WTC11 (cell line): ENCODE data around the gene UBE2E1. TPM values are rescaled to one million over a fixed set of nuclear protein-coding genes. Genes with fewer than 3 reads are reported as not detected.

ENCODE experiments used
- ATAC-seq: fragments of 200-7000 bp; cut with Tn5 transposase; 2 replicates; pipeline ENCODE4 v1.10.0; 2021; ENCODE audit warnings: mild to moderate bottlenecking, moderate library complexity
- CTCF ChIA-PET: fragments of 300-600 bp; sonication (Branson Sonifier 250); formaldehyde crosslinking; loops from one replicate; lab custom pipeline; 2021; ENCODE audit warnings: antibody characterized with exemption; lab: Charles Lee
- POLR2A ChIA-PET: fragments of 350-600 bp; sonication (Branson Sonifier 250); formaldehyde crosslinking; loops from one replicate; lab custom pipeline; 2021; ENCODE audit warnings: antibody characterized with exemption; lab: Charles Lee
- DNase-seq: peaks from one replicate; pipeline ENCODE4 v3.0.0; 2021; ENCODE audit warnings: low spot score
- H3K27ac Mint-ChIP-seq: 2 replicates; pipeline ENCODE4 v1.8.0; 2021; ENCODE audit warnings: mixed read lengths
- H3K27me3 Mint-ChIP-seq: 2 replicates; pipeline ENCODE4 v1.8.0; 2021; ENCODE audit warnings: low read depth, mild to moderate bottlenecking, moderate library complexity, mixed read lengths
- H3K36me3 Mint-ChIP-seq: 2 replicates; pipeline ENCODE4 v1.8.0; 2021; ENCODE audit warnings: mixed read lengths
- H3K4me1 Mint-ChIP-seq: 2 replicates; pipeline ENCODE4 v1.8.0; 2022; ENCODE audit warnings: mixed read lengths
- H3K4me3 Mint-ChIP-seq: 2 replicates; pipeline ENCODE4 v1.8.0; 2021; ENCODE audit warnings: mild to moderate bottlenecking, moderate library complexity, mixed read lengths
- H3K9me3 Mint-ChIP-seq: 2 replicates; pipeline ENCODE4 v1.8.0; 2021; ENCODE audit warnings: mixed read lengths
- CBFB ChIP-seq: sonication (generic); formaldehyde crosslinking; IDR thresholded peaks from 2 replicates; pipeline ENCODE4 v1.8.1; 2022; ENCODE audit warnings: mild to moderate bottlenecking, low read depth, missing genetic modification reagents
- GABPB1 ChIP-seq: sonication (generic); formaldehyde crosslinking; IDR thresholded peaks from 2 replicates; pipeline ENCODE4 v1.8.1; 2023; ENCODE audit warnings: mild to moderate bottlenecking, missing genetic modification reagents
- PRRX2 ChIP-seq: fragments of 250-450 bp; sonication (Bioruptor Pico); IDR thresholded peaks from 2 replicates; pipeline ENCODE4 v1.8.0; 2021; ENCODE audit warnings: mild to moderate bottlenecking
- TP53 ChIP-seq: sonication (generic); formaldehyde crosslinking; IDR thresholded peaks from 2 replicates; pipeline ENCODE4 v1.8.1; 2023; ENCODE audit warnings: mild to moderate bottlenecking, missing genetic modification reagents
- total RNA-seq: library from RNA; stranded (reverse); gene quantifications from 3 replicates; pipeline ENCODE4 v1.2.3, GENCODE V29; 2021
- TF ChIP-seq, protein P1 (sequence below): sonication (generic); formaldehyde crosslinking; IDR thresholded peaks from 2 replicates; pipeline ENCODE4 v1.8.1; 2023; ENCODE audit warnings: mild to moderate bottlenecking, missing genetic modification reagents, borderline replicate concordance
- TF ChIP-seq, protein P2 (sequence below): sonication (generic); formaldehyde crosslinking; IDR thresholded peaks from 2 replicates; pipeline ENCODE4 v1.8.1; 2023; ENCODE audit warnings: mild to moderate bottlenecking, missing genetic modification reagents

UBE2E1 gene
- total RNA-seq, 1 experiment from 2014 or later, result 121 TPM

DNA sequence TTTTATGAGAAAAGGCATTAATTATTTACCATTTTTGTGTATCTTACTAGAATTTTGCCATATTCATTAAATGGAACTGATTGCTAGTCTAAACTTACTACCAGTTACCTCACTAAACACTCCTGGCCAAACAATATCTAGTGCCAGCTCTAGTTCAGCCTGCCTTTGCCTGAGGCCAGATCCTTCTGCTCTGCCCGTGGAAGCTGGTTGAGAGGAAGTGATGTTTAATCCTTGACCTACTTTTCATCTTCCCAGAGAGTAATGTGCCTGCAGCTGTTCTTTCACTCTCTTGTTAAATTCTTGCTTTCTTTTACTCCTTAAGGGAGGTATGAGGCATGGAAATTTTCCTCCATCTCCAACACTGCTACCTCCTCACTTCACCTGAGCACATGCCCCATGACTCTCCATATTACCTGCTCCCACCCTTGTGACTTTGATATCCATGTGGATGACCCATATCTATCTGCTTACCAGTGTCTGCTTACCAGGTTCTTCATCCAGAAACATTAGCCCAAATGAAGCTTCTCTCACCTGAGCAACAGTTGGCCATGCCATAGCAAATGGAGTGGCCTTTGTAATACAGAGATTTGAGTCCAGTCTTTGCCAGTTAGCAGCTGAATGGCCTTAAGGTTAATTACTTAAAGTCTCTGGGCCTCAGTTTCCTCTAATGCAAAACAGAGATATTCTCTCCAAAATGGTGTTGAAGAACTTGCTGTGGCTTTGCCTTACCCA is 53.4 kb downstream of the UBE2E1 start:
- CTCF ChIA-PET, result interaction anchor here (0.6 to 1.5 kb wide), 3 partner anchors 9 to 30 kb away, joined by 3 to 4 read pairs (median 3); no protein-coding TSS in a partner anchor
- Mint-ChIP-seq H3K27ac (no peak overlapping the region), H3K4me3 (no peak overlapping the region), H3K36me3 (peaks cover 6% of the 10 kb centered on the region; the same call in 1 of the 2 replicates), H3K4me1 (peaks cover 43% of the 10 kb centered on the region), H3K9me3 (no peaks in the 10 kb centered on the region), H3K27me3 (no peaks in the 10 kb centered on the region)
- TF ChIP-seq PRRX2, result no peak
- TF ChIP-seq, protein P1, sequence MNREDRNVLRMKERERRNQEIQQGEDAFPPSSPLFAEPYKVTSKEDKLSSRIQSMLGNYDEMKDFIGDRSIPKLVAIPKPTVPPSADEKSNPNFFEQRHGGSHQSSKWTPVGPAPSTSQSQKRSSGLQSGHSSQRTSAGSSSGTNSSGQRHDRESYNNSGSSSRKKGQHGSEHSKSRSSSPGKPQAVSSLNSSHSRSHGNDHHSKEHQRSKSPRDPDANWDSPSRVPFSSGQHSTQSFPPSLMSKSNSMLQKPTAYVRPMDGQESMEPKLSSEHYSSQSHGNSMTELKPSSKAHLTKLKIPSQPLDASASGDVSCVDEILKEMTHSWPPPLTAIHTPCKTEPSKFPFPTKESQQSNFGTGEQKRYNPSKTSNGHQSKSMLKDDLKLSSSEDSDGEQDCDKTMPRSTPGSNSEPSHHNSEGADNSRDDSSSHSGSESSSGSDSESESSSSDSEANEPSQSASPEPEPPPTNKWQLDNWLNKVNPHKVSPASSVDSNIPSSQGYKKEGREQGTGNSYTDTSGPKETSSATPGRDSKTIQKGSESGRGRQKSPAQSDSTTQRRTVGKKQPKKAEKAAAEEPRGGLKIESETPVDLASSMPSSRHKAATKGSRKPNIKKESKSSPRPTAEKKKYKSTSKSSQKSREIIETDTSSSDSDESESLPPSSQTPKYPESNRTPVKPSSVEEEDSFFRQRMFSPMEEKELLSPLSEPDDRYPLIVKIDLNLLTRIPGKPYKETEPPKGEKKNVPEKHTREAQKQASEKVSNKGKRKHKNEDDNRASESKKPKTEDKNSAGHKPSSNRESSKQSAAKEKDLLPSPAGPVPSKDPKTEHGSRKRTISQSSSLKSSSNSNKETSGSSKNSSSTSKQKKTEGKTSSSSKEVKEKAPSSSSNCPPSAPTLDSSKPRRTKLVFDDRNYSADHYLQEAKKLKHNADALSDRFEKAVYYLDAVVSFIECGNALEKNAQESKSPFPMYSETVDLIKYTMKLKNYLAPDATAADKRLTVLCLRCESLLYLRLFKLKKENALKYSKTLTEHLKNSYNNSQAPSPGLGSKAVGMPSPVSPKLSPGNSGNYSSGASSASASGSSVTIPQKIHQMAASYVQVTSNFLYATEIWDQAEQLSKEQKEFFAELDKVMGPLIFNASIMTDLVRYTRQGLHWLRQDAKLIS, result no peak
- POLR2A ChIA-PET, result interaction anchor here (1.7 kb wide), 1 partner anchor 15 kb away, joined by 7 read pairs; no protein-coding TSS in a partner anchor
- no peak for DNase-seq
- ATAC-seq, result no peak

- peaks cover 3% of the 10 kb centered on the region; the same call in 1 of the 2 replicates for H3K36me3 Mint-ChIP-seq
- ChIA-PET CTCF (interaction anchor here (1.4 to 1.5 kb wide), 2 partner anchors 26 to 29 kb away, joined by 3 to 4 read pairs; no protein-coding TSS in a partner anchor), POLR2A (no interaction called here)
- H3K4me3 Mint-ChIP-seq, result no peak overlapping the region
- TF ChIP-seq, protein P2, sequence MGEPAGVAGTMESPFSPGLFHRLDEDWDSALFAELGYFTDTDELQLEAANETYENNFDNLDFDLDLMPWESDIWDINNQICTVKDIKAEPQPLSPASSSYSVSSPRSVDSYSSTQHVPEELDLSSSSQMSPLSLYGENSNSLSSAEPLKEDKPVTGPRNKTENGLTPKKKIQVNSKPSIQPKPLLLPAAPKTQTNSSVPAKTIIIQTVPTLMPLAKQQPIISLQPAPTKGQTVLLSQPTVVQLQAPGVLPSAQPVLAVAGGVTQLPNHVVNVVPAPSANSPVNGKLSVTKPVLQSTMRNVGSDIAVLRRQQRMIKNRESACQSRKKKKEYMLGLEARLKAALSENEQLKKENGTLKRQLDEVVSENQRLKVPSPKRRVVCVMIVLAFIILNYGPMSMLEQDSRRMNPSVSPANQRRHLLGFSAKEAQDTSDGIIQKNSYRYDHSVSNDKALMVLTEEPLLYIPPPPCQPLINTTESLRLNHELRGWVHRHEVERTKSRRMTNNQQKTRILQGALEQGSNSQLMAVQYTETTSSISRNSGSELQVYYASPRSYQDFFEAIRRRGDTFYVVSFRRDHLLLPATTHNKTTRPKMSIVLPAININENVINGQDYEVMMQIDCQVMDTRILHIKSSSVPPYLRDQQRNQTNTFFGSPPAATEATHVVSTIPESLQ, result no peak
- no peaks in the 10 kb centered on the region for H3K27me3 Mint-ChIP-seq
- H3K27ac Mint-ChIP-seq, result peak overlapping the region; percentile 31; the same call in 1 of the 2 replicates
- peaks cover 51% of the 10 kb centered on the region for H3K4me1 Mint-ChIP-seq
- no peaks in the 10 kb centered on the region for H3K9me3 Mint-ChIP-seq
- no peak for DNase-seq
- no peak for ATAC-seq
These were observed 54.2 kb downstream of the UBE2E1 start for GRCh38 chr3:23859839-23860382.

DNA sequence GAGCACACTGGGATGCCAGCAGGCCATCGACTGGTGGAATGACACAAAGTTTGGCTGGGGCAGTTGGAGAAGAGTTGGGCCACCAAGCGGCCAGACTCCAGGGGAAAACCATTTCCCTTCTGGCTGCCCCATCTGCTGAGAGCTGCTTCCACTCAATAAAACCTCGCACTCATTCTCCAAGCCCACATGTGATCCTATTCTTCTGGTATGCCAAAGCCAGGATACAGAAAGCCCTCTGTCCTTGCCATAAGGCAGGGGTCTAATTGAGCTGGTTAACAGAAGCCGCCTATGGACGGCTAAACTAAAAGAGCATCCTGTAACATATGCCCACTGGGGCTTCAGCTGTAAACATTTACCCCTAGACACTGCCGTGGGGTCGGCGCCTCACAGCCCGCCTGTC is 55.9 kb downstream of the UBE2E1 start:
- H3K27me3 Mint-ChIP-seq, result no peaks in the 10 kb centered on the region
- no peak overlapping the region for H3K4me3 Mint-ChIP-seq
- ATAC-seq (no peak), DNase-seq (no peak)
- POLR2A ChIA-PET, result no interaction called here
- no peak for TF ChIP-seq GABPB1
- TF ChIP-seq, protein P1, result 0 out of 2 replicates have a peak, but pooled peaks have one; percentile 65
- H3K36me3 Mint-ChIP-seq, result 0 out of 2 replicates have a peak, but pooled peaks cover 2% of the 10 kb centered on the region
- CTCF ChIA-PET, result interaction anchor here (0.8 to 1.5 kb wide), 2 partner anchors 148 to 213 kb away, joined by 3 to 5 read pairs; no protein-coding TSS in a partner anchor
- H3K9me3 Mint-ChIP-seq, result no peaks in the 10 kb centered on the region
- H3K27ac Mint-ChIP-seq, result no peak overlapping the region
- peaks cover 64% of the 10 kb centered on the region for H3K4me1 Mint-ChIP-seq

GRCh38 chr3:23863060-23863459 is 57.3 kb downstream of the UBE2E1 start:
- CTCF ChIA-PET, result interaction anchor here (1.5 kb wide), 1 partner anchor 214 kb away, joined by 5 read pairs; no protein-coding TSS in a partner anchor

More at GRCh38 chr3:23863060-23863459, 57.3 kb downstream of the UBE2E1 start:
- Mint-ChIP-seq H3K27ac (peak overlapping the region; percentile 42; the same call in 1 of the 2 replicates), H3K27me3 (no peaks in the 10 kb centered on the region), H3K4me1 (peaks cover 57% of the 10 kb centered on the region), H3K9me3 (no peaks in the 10 kb centered on the region), H3K4me3 (no peak overlapping the region), H3K36me3 (0 out of 2 replicates have a peak, but pooled peaks cover 2% of the 10 kb centered on the region)
- DNase-seq, result no peak
- no peak for ATAC-seq
- TF ChIP-seq, protein P1, result no peak
- no peak for TF ChIP-seq TP53 (CRISPR knock-in tag)
- TF ChIP-seq CBFB (CRISPR knock-in tag), result no peak
- POLR2A ChIA-PET, result no interaction called here
